Hematopoietic multipotent progenitor cell treated with erythropoietin and hydrocortisone succinate and interleukin-3 and kit ligand, for 8 days (in vitro differentiated cells): Measurements from ENCODE around the gene LRTM2.

Experiments used
- DNase-seq: peaks from one replicate; pipeline ENCODE4 v3.0.0-alpha.2; 2015

Gene LRTM2

GRCh38 chr12:1820191-1820895, at the start of gene LRTM2:
Gene LRTM2 (plus strand): TSS chr12:1820565. CDS start chr12:1828149, 7,584 bp downstream.
- no peak for DNase-seq

GRCh38 chr12:1773937-1774655, 46.3 kb upstream of the LRTM2 start:
- no peak for DNase-seq

GRCh38 chr12:1776170-1776921, 44.0 kb upstream of the LRTM2 start:
- peak; percentile 41 for DNase-seq

- DNase-seq: no peak
Observed at GRCh38 chr12:1777798-1778197, 42.6 kb upstream of the LRTM2 start.

GRCh38 chr12:1778911-1779310, 41.5 kb upstream of the LRTM2 start:
- no peak for DNase-seq

GRCh38 chr12:1779783-1780182, 40.6 kb upstream of the LRTM2 start:
- DNase-seq: no peak

- DNase-seq: no peak
Observed at GRCh38 chr12:1781772-1782171, 38.6 kb upstream of the LRTM2 start.

- DNase-seq: no peak
Observed at GRCh38 chr12:1782215-1782614, 38.1 kb upstream of the LRTM2 start.

- DNase-seq: no peak
Observed at GRCh38 chr12:1787714-1788113, 32.7 kb upstream of the LRTM2 start.

- DNase-seq: peak; percentile 30
Observed at GRCh38 chr12:1790444-1790843, 29.9 kb upstream of the LRTM2 start.

- peak; percentile 84 for DNase-seq
Observed at GRCh38 chr12:1791104-1791841, 29.1 kb upstream of the LRTM2 start.

- no peak for DNase-seq
Observed at GRCh38 chr12:1792406-1792805, 28.0 kb upstream of the LRTM2 start.

- DNase-seq: no peak
Observed at GRCh38 chr12:1793426-1794210, 26.7 kb upstream of the LRTM2 start.

GRCh38 chr12:1794440-1795090, 25.8 kb upstream of the LRTM2 start:
- no peak for DNase-seq

GRCh38 chr12:1795221-1795784, 25.1 kb upstream of the LRTM2 start:
- DNase-seq: no peak

- DNase-seq: peak; percentile 95
Observed at GRCh38 chr12:1795785-1796514, 24.4 kb upstream of the LRTM2 start.

GRCh38 chr12:1796515-1797010, 23.8 kb upstream of the LRTM2 start:
- peak; percentile 61 for DNase-seq

- peak; percentile 70 for DNase-seq
Observed at GRCh38 chr12:1797011-1797901, 23.1 kb upstream of the LRTM2 start.

GRCh38 chr12:1797991-1798640, 22.2 kb upstream of the LRTM2 start:
- DNase-seq: no peak
